ENCODE results near the gene SIMC1.

Gene SIMC1

GRCh38 chr5:176381979-176382378, 143.8 kb downstream of the SIMC1 start:
- Histone ChIP-seq H3K36me3 (peaks cover 45% of the 10 kb centered on the region), H3K27ac (no peak overlapping the region), H3K27me3 (ENCODE audit: insufficient read depth, low read depth, severe bottlenecking) (no peaks in the 10 kb centered on the region), H3K4me3 (ENCODE audit: low read depth, low read length) (no peak overlapping the region), H3K9me3 (ENCODE audit: severe bottlenecking) (no peaks in the 10 kb centered on the region)
- TF ChIP-seq, protein P1, sequence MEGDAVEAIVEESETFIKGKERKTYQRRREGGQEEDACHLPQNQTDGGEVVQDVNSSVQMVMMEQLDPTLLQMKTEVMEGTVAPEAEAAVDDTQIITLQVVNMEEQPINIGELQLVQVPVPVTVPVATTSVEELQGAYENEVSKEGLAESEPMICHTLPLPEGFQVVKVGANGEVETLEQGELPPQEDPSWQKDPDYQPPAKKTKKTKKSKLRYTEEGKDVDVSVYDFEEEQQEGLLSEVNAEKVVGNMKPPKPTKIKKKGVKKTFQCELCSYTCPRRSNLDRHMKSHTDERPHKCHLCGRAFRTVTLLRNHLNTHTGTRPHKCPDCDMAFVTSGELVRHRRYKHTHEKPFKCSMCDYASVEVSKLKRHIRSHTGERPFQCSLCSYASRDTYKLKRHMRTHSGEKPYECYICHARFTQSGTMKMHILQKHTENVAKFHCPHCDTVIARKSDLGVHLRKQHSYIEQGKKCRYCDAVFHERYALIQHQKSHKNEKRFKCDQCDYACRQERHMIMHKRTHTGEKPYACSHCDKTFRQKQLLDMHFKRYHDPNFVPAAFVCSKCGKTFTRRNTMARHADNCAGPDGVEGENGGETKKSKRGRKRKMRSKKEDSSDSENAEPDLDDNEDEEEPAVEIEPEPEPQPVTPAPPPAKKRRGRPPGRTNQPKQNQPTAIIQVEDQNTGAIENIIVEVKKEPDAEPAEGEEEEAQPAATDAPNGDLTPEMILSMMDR (IDR thresholded peaks at IDR 0.05; ENCODE audit: low read depth, low read length): no peak
- no peak for DNase-seq

DNA sequence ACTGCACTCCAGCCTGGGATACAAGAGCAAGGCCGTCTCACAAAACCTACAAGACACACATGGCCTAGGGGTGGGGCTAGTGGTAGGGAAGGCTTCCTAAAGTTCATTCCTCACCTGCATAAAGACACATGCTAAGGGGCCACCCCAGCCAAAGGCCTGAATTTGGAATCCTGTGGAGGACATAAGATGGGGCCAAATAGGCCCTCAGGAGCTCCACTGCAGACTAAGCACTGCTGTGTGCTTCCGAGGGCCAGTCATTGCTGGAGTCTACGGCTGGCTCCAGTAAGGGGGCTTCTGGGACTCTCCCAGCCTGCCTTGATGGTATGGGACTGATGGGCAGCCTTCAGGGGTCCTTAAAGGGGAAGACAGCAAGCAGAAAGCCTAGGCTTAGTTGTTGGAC, 144.5 kb downstream of the SIMC1 start:
- Histone ChIP-seq H3K27me3 (ENCODE audit: insufficient read depth, low read depth, severe bottlenecking) (no peaks in the 10 kb centered on the region), H3K4me3 (ENCODE audit: low read depth, low read length) (no peak overlapping the region), H3K27ac (no peak overlapping the region), H3K36me3 (peaks cover 45% of the 10 kb centered on the region), H3K9me3 (ENCODE audit: severe bottlenecking) (no peaks in the 10 kb centered on the region)
- TF ChIP-seq, protein P1 (IDR thresholded peaks at IDR 0.05; ENCODE audit: low read depth, low read length): no peak
- DNase-seq: no peak

GRCh38 chr5:176383248-176383905, 145.2 kb downstream of the SIMC1 start:
- TF ChIP-seq, protein P1 (IDR thresholded peaks at IDR 0.05; ENCODE audit: low read depth, low read length): no peak
- Histone ChIP-seq H3K9me3 (ENCODE audit: severe bottlenecking) (no peaks in the 10 kb centered on the region), H3K36me3 (peaks cover 48% of the 10 kb centered on the region), H3K4me3 (ENCODE audit: low read depth, low read length) (no peak overlapping the region), H3K27ac (no peak overlapping the region), H3K27me3 (ENCODE audit: insufficient read depth, low read depth, severe bottlenecking) (no peaks in the 10 kb centered on the region)
- no peak for DNase-seq

- Histone ChIP-seq H3K27me3 (ENCODE audit: insufficient read depth, low read depth, severe bottlenecking) (no peaks in the 10 kb centered on the region), H3K36me3 (peaks cover 48% of the 10 kb centered on the region), H3K4me3 (ENCODE audit: low read depth, low read length) (no peak overlapping the region), H3K27ac (no peak overlapping the region), H3K9me3 (ENCODE audit: severe bottlenecking) (no peaks in the 10 kb centered on the region)
- DNase-seq: no peak
- TF ChIP-seq, protein P1 (IDR thresholded peaks at IDR 0.05; ENCODE audit: low read depth, low read length): no peak
These were observed 145.7 kb downstream of the SIMC1 start for GRCh38 chr5:176383961-176384360.

- TF ChIP-seq, protein P1 (IDR thresholded peaks at IDR 0.05; ENCODE audit: low read depth, low read length): no peak
- Histone ChIP-seq H3K27me3 (ENCODE audit: insufficient read depth, low read depth, severe bottlenecking) (no peaks in the 10 kb centered on the region), H3K36me3 (peaks cover 48% of the 10 kb centered on the region), H3K9me3 (ENCODE audit: severe bottlenecking) (no peaks in the 10 kb centered on the region), H3K4me3 (ENCODE audit: low read depth, low read length) (no peak overlapping the region), H3K27ac (no peak overlapping the region)
- DNase-seq: no peak
These were observed 146.2 kb downstream of the SIMC1 start for GRCh38 chr5:176384366-176384930.

- DNase-seq: no peak
- no peaks in the 10 kb centered on the region for H3K27me3 ChIP-seq (ENCODE audit: insufficient read depth, low read depth, severe bottlenecking)
- H3K36me3 ChIP-seq: peaks cover 48% of the 10 kb centered on the region
- H3K27ac ChIP-seq: no peak overlapping the region
- H3K9me3 ChIP-seq (ENCODE audit: severe bottlenecking): no peaks in the 10 kb centered on the region
- TF ChIP-seq, protein P1 (IDR thresholded peaks at IDR 0.05; ENCODE audit: low read depth, low read length): no peak
- no peak overlapping the region for H3K4me3 ChIP-seq (ENCODE audit: low read depth, low read length)
These were observed 146.8 kb downstream of the SIMC1 start for GRCh38 chr5:176384991-176385390.
